PC-9 (cell line): ENCODE results near the gene MTG1. TPM values are rescaled to one million over a fixed set of nuclear protein-coding genes. Genes with fewer than 3 reads are reported as not detected.

Source experiments
- Bru-seq: library from RNA; stranded (reverse); fragments of 400-500 nt; gene quantifications from one replicate; lab custom pipeline; 2021; lab: Mats Ljungman, UMichigan
- BruChase-seq, 2 experiments: library from RNA; stranded (reverse); fragments of 400-500 nt; gene quantifications; one replicate each; lab custom pipeline; 2021; lab: Mats Ljungman, UMichigan
- BruUV-seq: library from RNA; stranded (reverse); fragments of 400-500 nt; replicated peaks from 2 replicates; lab custom pipeline; 2021; lab: Mats Ljungman, UMichigan
- CTCF ChIA-PET: fragments of 300-600 bp; sonication (Branson Sonifier 250); formaldehyde crosslinking; loops from one replicate; lab custom pipeline; 2022; ENCODE audit warnings: antibody characterized with exemption; lab: Charles Lee
- POLR2A ChIA-PET: fragments of 300-600 bp; sonication (Branson Sonifier 250); formaldehyde crosslinking; loops from one replicate; lab custom pipeline; 2022; ENCODE audit warnings: antibody characterized with exemption; ENCODE audit not compliant: unreplicated experiment; lab: Charles Lee
- DNase-seq, 2 experiments: peaks; one replicate each; pipeline versions ENCODE4 v3.0.0 to v3.0.0-alpha.2; 2015 to 2022; ENCODE audit warnings: mixed read lengths in 1 of 2
- H2AFZ ChIP-seq: fragments of 200-600 bp; sonication (generic); 2 replicates; pipeline ENCODE4 v1.8.1; 2017; ENCODE audit warnings: antibody characterized with exemption
- H3F3A ChIP-seq: fragments of 200-600 bp; sonication (generic); 2 replicates; pipeline ENCODE4 v1.8.1; 2017; ENCODE audit warnings: antibody characterized with exemption, mild to moderate bottlenecking, low read depth; ENCODE audit not compliant: insufficient read depth
- H3K27ac ChIP-seq: fragments of 200-600 bp; sonication (generic); 2 replicates; pipeline ENCODE4 v1.6.1; 2016; ENCODE audit warnings: mixed run types
- H3K27me3 ChIP-seq: fragments of 200-600 bp; sonication (generic); 2 replicates; pipeline ENCODE4 v1.6.1; 2016; ENCODE audit warnings: low read depth, mixed run types; ENCODE audit not compliant: insufficient read depth
- H3K36me3 ChIP-seq: fragments of 200-600 bp; sonication (generic); 2 replicates; pipeline ENCODE4 v1.6.1; 2016; ENCODE audit warnings: low read depth, mixed run types
- H3K4me1 ChIP-seq: fragments of 200-600 bp; sonication (generic); replicated peaks from 2 replicates; pipeline ENCODE4 v1.6.1; 2016; ENCODE audit warnings: mixed run types; ENCODE audit not compliant: insufficient read depth
- H3K4me2 ChIP-seq: fragments of 200-600 bp; sonication (generic); 2 replicates; pipeline ENCODE4 v1.6.1; 2017; ENCODE audit warnings: mixed run types
- H3K4me3 ChIP-seq: fragments of 200-600 bp; sonication (generic); 2 replicates; pipeline ENCODE4 v1.6.1; 2016; ENCODE audit warnings: mixed run types
- H3K79me2 ChIP-seq: fragments of 200-600 bp; sonication (generic); 2 replicates; pipeline ENCODE4 v1.6.1; 2017; ENCODE audit warnings: low read depth, mixed run types
- H3K9me2 ChIP-seq: fragments of 200-600 bp; sonication (generic); 2 replicates; pipeline ENCODE4 v1.8.1; 2017; ENCODE audit warnings: mild to moderate bottlenecking; ENCODE audit not compliant: insufficient read depth
- H3K9me3 ChIP-seq: fragments of 200-600 bp; sonication (generic); 2 replicates; pipeline ENCODE4 v1.8.1; 2016; ENCODE audit warnings: low read depth; ENCODE audit not compliant: insufficient read depth
- H4K20me1 ChIP-seq: fragments of 200-600 bp; sonication (generic); 2 replicates; pipeline ENCODE4 v1.8.1; 2017; ENCODE audit not compliant: insufficient read depth
- CTCF ChIP-seq: fragments of 200-600 bp; sonication (generic); conservative IDR thresholded peaks from 2 replicates; pipeline ENCODE4 v1.6.1; 2017; ENCODE audit warnings: mixed run types, antibody characterized with exemption, mild to moderate bottlenecking, moderate library complexity
- EZH2 ChIP-seq: fragments of 200-600 bp; sonication (generic); IDR thresholded peaks from 2 replicates; pipeline ENCODE4 v1.8.0; 2017; ENCODE audit warnings: antibody characterized with exemption, low read depth
- intact Hi-C: fragments of 100-400 bp; cut with micrococcal nuclease; formaldehyde crosslinking; loops from one replicate; pipeline ENCODE4 v1.10.0; 2022; ENCODE audit not compliant: unreplicated experiment
- long read RNA-seq: library from polyadenylated mRNA; stranded (forward); transcript quantifications from one replicate; pipeline ENCODE4 v2.0.0, GENCODE V29; 2022
- total RNA-seq: library from RNA; stranded (reverse); gene quantifications from 2 replicates; pipeline ENCODE4 v1.2.3, GENCODE V29; 2021

MTG1 gene
- total RNA-seq = 33.0 and 45.9 TPM in 2 replicates
- Bru-seq, nascent RNA = percentile 65 among the genes with signal in this experiment
- BruChase-seq, experiment 1, labeled RNA remaining after a 2-hour chase = percentile 84 among the genes with signal in this experiment
- BruChase-seq, experiment 2, labeled RNA remaining after a 6-hour chase = percentile 86 among the genes with signal in this experiment
- long read RNA-seq, transcript MTG1-208 (6 exons, 693 nt) = minor isoform, 5 of 56 reads
- long read RNA-seq, transcript MTG1-201 (11 exons, 1,560 nt) = major isoform, 42 of 56 reads
- long read RNA-seq, partial matches to known transcripts = 1 of 56 reads
- long read RNA-seq, other reads (novel, unspliced or antisense) = 4 of 56 reads

GRCh38 chr10:133394064-133394663, at the start of gene MTG1:
TSS of gene MTG1 (plus strand) at chr10:133394157. CDS start at chr10:133394221, 64 bp downstream.
- H3K4me1 ChIP-seq = peaks cover 7% of the 10 kb centered on the region; the same call in 1 of the 2 replicates
- peak; percentile 70 to 91 for DNase-seq
- no TSS peak for BruUV-seq
- TF ChIP-seq CTCF (no peak), EZH2 (no peak)
- H3K4me3 ChIP-seq = peak within 1 kb of the TSS; percentile 97
- no peaks in the 10 kb centered on the region for H4K20me1 ChIP-seq
- H3K9me3 ChIP-seq = no peaks in the 10 kb centered on the region
- ChIA-PET CTCF (no interaction called here), POLR2A (no interaction called here)
- peak within 1 kb of the TSS; percentile 87 for H2AFZ ChIP-seq
- H3K27ac ChIP-seq = peak within 1 kb of the TSS; percentile 84
- peaks cover 27% of the 10 kb centered on the region for H3K79me2 ChIP-seq
- H3K36me3 ChIP-seq = no peaks in the 10 kb centered on the region
- intact Hi-C loops = loop anchor here (2.0 to 10.0 kb wide), 2 partner anchors 15 to 69 kb away; partner anchors contain the start of gene PAOX
- no peaks in the 10 kb centered on the region for H3K9me2 ChIP-seq
- H3F3A ChIP-seq = peaks cover 12% of the 10 kb centered on the region; the same call in 1 of the 2 replicates
- no peaks in the 10 kb centered on the region for H3K27me3 ChIP-seq
- H3K4me2 ChIP-seq = peak within 1 kb of the TSS; percentile 89

DNA sequence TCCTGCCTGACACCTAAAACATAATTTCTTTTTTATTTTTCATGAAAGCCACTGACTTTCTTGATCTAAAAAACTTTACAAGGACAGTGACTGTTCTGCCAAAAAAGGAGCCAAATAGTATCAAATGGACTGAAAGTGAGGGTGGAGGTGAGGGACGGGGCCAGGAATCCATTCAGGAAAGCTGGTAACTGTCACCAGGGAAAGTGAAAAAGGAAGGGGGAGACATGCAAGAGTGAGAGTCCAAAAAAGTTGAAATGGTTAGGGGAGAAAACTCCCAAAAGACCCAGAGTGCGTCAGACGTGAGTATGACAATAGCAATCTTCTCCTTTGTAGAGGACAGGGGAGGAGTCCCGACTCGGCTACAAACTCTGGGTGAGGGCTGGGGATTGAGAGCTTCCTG, 49.7 kb upstream of the MTG1 start:
- Histone ChIP-seq H3K27ac (no peak overlapping the region), H3K79me2 (no peaks in the 10 kb centered on the region), H3K4me1 (no peaks in the 10 kb centered on the region), H3K36me3 (no peaks in the 10 kb centered on the region), H3K4me2 (no peak overlapping the region), H3K27me3 (no peaks in the 10 kb centered on the region), H3K9me3 (no peaks in the 10 kb centered on the region), H2AFZ (no peak overlapping the region), H3F3A (no peaks in the 10 kb centered on the region), H3K4me3 (no peak overlapping the region), H4K20me1 (no peaks in the 10 kb centered on the region), H3K9me2 (no peaks in the 10 kb centered on the region)
- CTCF ChIA-PET = no interaction called here
- no peak for DNase-seq
- no TSS peak for BruUV-seq
- intact Hi-C loops = no loop called here
- POLR2A ChIA-PET = no interaction called here
- TF ChIP-seq EZH2 = no peak
- no peak for TF ChIP-seq CTCF

GRCh38 chr10:133346413-133346812, 47.5 kb upstream of the MTG1 start:
- ChIA-PET POLR2A (no interaction called here), CTCF (no interaction called here)
- Histone ChIP-seq H3K9me3 (no peaks in the 10 kb centered on the region), H3K9me2 (no peaks in the 10 kb centered on the region), H4K20me1 (no peaks in the 10 kb centered on the region), H3K79me2 (no peaks in the 10 kb centered on the region), H3K4me1 (no peaks in the 10 kb centered on the region), H3K27ac (no peak overlapping the region), H3K27me3 (no peaks in the 10 kb centered on the region), H2AFZ (no peak overlapping the region), H3K36me3 (no peaks in the 10 kb centered on the region), H3F3A (no peaks in the 10 kb centered on the region), H3K4me2 (no peak overlapping the region), H3K4me3 (no peak overlapping the region)
- DNase-seq = no peak
- no peak for TF ChIP-seq CTCF
- TF ChIP-seq EZH2 = no peak
- BruUV-seq = no TSS peak
- intact Hi-C loops = no loop called here
